Stomach smooth muscle (tissue), 2 donors: ENCODE data around the gene GPD1L.
"Not testable (repeated sequence)": the region's sequence is repeated elsewhere in the genome, so short reads cannot be mapped to it uniquely, and the experiment has no call there.

Experiments used
- H3K27ac ChIP-seq: one replicate; pipeline ENCODE4 v1.7.0; 2013; ENCODE audit warnings: mild to moderate bottlenecking, low read length, inconsistent platforms
- H3K27me3 ChIP-seq, 2 donors: one replicate each; pipeline ENCODE4 v1.7.0; 2013; ENCODE audit warnings: low read length in 2 of 2; ENCODE audit not compliant: insufficient read depth in 2 of 2, control insufficient read depth in 1 of 2
- H3K36me3 ChIP-seq, 2 donors: one replicate each; pipeline ENCODE4 v1.7.0; 2013; ENCODE audit warnings: low read length in 2 of 2; ENCODE audit not compliant: control insufficient read depth in 2 of 2, insufficient read depth in 2 of 2
- H3K4me1 ChIP-seq: one replicate; pipeline ENCODE4 v1.7.0; 2013; ENCODE audit warnings: low read length; ENCODE audit not compliant: control insufficient read depth, insufficient read depth
- H3K4me3 ChIP-seq, 2 donors: one replicate each; pipeline ENCODE4 v1.7.0; 2013; ENCODE audit warnings: low read length in 2 of 2
- H3K9ac ChIP-seq, 2 donors: one replicate each; pipeline ENCODE4 v1.7.0; 2013; ENCODE audit warnings: low read length in 2 of 2, mild to moderate bottlenecking in 1 of 2
- H3K9me3 ChIP-seq, 2 donors: one replicate each; pipeline ENCODE4 v1.7.0; 2013; ENCODE audit warnings: low read length in 2 of 2; ENCODE audit not compliant: control insufficient read depth in 2 of 2
- donor health status: healthy.
- donor health status: Pancreatic carcinoma.

GPD1L gene

GRCh38 chr3:32105291-32106131 is 909 bp upstream of the GPD1L start:
- Histone ChIP-seq H3K9ac (peak overlapping the region in 1 of 2 donors; percentile 60), H3K4me1 (peaks cover 28% of the 10 kb centered on the region), H3K27me3 (no peaks in the 10 kb centered on the region), H3K4me3 (peak overlapping the region; percentile 52 to 92), H3K9me3 (peaks cover 3 to 7% of the 10 kb centered on the region in 2 donors), H3K27ac (no peak overlapping the region), H3K36me3 (no peaks in the 10 kb centered on the region)

- H3K4me1 ChIP-seq: peaks cover 32% of the 10 kb centered on the region
Measured at GRCh38 chr3:32106929-32107362, 526 bp downstream of the GPD1L start.

GRCh38 chr3:32108224-32108623 is 1.8 kb downstream of the GPD1L start:
- not testable (repeated sequence) for H3K27ac ChIP-seq, H3K36me3 ChIP-seq, H3K4me3 ChIP-seq, H3K27me3 ChIP-seq, H3K9me3 ChIP-seq, H3K9ac ChIP-seq
- H3K4me1 ChIP-seq: peaks cover 32% of the 10 kb centered on the region

More at GRCh38 chr3:32106929-32107362, 526 bp downstream of the GPD1L start:
- Histone ChIP-seq H3K9me3 (peaks cover under 1 to 5% of the 10 kb centered on the region in 2 donors), H3K27me3 (no peaks in the 10 kb centered on the region), H3K9ac (peak overlapping the region; percentile 69 to 75), H3K27ac (peak overlapping the region; percentile 41), H3K36me3 (no peaks in the 10 kb centered on the region), H3K4me3 (peak overlapping the region; percentile 77 to 92)

- no peak overlapping the region for H3K9ac ChIP-seq
- H3K9me3 ChIP-seq: no peaks in the 10 kb centered on the region
- H3K4me3 ChIP-seq: peak overlapping the region; percentile 15 to 58
- H3K27me3 ChIP-seq: no peaks in the 10 kb centered on the region
- H3K4me1 ChIP-seq: peaks cover 35% of the 10 kb centered on the region
- H3K36me3 ChIP-seq: no peaks in the 10 kb centered on the region
- H3K27ac ChIP-seq: peak overlapping the region; percentile 62
Measured at GRCh38 chr3:32109256-32109655, 2.8 kb downstream of the GPD1L start.

GRCh38 chr3:32110233-32110760 is 3.9 kb downstream of the GPD1L start:
- Histone ChIP-seq H3K4me1 (peaks cover 35% of the 10 kb centered on the region), H3K36me3 (no peaks in the 10 kb centered on the region), H3K9ac (no peak overlapping the region), H3K9me3 (no peaks in the 10 kb centered on the region), H3K27ac (peak overlapping the region; percentile 62), H3K4me3 (no peak overlapping the region), H3K27me3 (no peaks in the 10 kb centered on the region)

GRCh38 chr3:32111560-32111959 is 5.1 kb downstream of the GPD1L start:
- Histone ChIP-seq H3K4me3 (no peak overlapping the region), H3K27me3 (no peaks in the 10 kb centered on the region), H3K9ac (no peak overlapping the region), H3K36me3 (no peaks in the 10 kb centered on the region), H3K9me3 (no peaks in the 10 kb centered on the region), H3K27ac (no peak overlapping the region), H3K4me1 (peaks cover 30% of the 10 kb centered on the region)

- no peaks in the 10 kb centered on the region for H3K9me3 ChIP-seq
- peaks cover 24% of the 10 kb centered on the region for H3K4me1 ChIP-seq
- H3K9ac ChIP-seq: no peak overlapping the region
- H3K27me3 ChIP-seq: no peaks in the 10 kb centered on the region
- no peak overlapping the region for H3K4me3 ChIP-seq
- H3K36me3 ChIP-seq: no peaks in the 10 kb centered on the region
- no peak overlapping the region for H3K27ac ChIP-seq
Measured at GRCh38 chr3:32113566-32113965, 7.1 kb downstream of the GPD1L start.

GRCh38 chr3:32113981-32114545 is 7.6 kb downstream of the GPD1L start:
- Histone ChIP-seq H3K9ac (no peak overlapping the region), H3K36me3 (no peaks in the 10 kb centered on the region), H3K4me1 (peaks cover 21% of the 10 kb centered on the region), H3K27ac (no peak overlapping the region), H3K4me3 (no peak overlapping the region), H3K9me3 (no peaks in the 10 kb centered on the region), H3K27me3 (no peaks in the 10 kb centered on the region)

- H3K9me3 ChIP-seq, H3K9ac ChIP-seq: not testable (repeated sequence)
Measured at GRCh38 chr3:32114546-32115386, 8.3 kb downstream of the GPD1L start.

GRCh38 chr3:32117320-32117719 is 10.9 kb downstream of the GPD1L start:
- Histone ChIP-seq H3K9me3 (no peaks in the 10 kb centered on the region), H3K27me3 (no peaks in the 10 kb centered on the region), H3K4me3 (no peak overlapping the region), H3K9ac (no peak overlapping the region), H3K27ac (no peak overlapping the region), H3K36me3 (no peaks in the 10 kb centered on the region), H3K4me1 (peaks cover 7% of the 10 kb centered on the region)

More at GRCh38 chr3:32114546-32115386, 8.3 kb downstream of the GPD1L start:
- peaks cover 15% of the 10 kb centered on the region for H3K4me1 ChIP-seq
- not testable (repeated sequence) for H3K27me3 ChIP-seq, H3K36me3 ChIP-seq, H3K4me3 ChIP-seq, H3K27ac ChIP-seq
